Neural crest cell (in vitro differentiated cells): ENCODE results near the gene MAP2K6. TPM values are rescaled to one million over a fixed set of nuclear protein-coding genes. Genes with fewer than 3 reads are reported as not detected.

Experiments used
- DNase-seq: peaks from one replicate; pipeline ENCODE4 v3.0.0; 2021; ENCODE audit warnings: low read depth, mixed read lengths, low spot score
- H3K27ac Mint-ChIP-seq: one replicate; pipeline ENCODE4 v1.8.0; 2021; ENCODE audit warnings: mild to moderate bottlenecking, mixed read lengths; ENCODE audit not compliant: unreplicated experiment
- H3K27me3 Mint-ChIP-seq: 2 replicates; pipeline ENCODE4 v1.8.0; 2021; ENCODE audit warnings: low read depth, mild to moderate bottlenecking, mixed read lengths
- H3K36me3 Mint-ChIP-seq: 2 replicates; pipeline ENCODE4 v1.8.0; 2021; ENCODE audit warnings: low read depth, mild to moderate bottlenecking, mixed read lengths
- H3K4me1 Mint-ChIP-seq: 2 replicates; pipeline ENCODE4 v1.8.0; 2021; ENCODE audit warnings: mixed read lengths
- H3K4me3 Mint-ChIP-seq: one replicate; pipeline ENCODE4 v1.8.0; 2021; ENCODE audit warnings: mild to moderate bottlenecking, mixed read lengths
- H3K9me3 Mint-ChIP-seq: 2 replicates; pipeline ENCODE4 v1.8.0; 2021; ENCODE audit warnings: mixed read lengths
- CTCF ChIP-seq: fragments of 200-600 bp; sonication (generic); conservative IDR thresholded peaks from 2 replicates; pipeline ENCODE4 v1.5.0; 2021; ENCODE audit warnings: antibody characterized with exemption, mild to moderate bottlenecking
- total RNA-seq: library from RNA; stranded (reverse); gene quantifications from 2 replicates; pipeline ENCODE4 v1.2.1, GENCODE V29; 2021

Gene MAP2K6
- total RNA-seq, 1 donor from 2014 or later: 45.4 TPM

DNA sequence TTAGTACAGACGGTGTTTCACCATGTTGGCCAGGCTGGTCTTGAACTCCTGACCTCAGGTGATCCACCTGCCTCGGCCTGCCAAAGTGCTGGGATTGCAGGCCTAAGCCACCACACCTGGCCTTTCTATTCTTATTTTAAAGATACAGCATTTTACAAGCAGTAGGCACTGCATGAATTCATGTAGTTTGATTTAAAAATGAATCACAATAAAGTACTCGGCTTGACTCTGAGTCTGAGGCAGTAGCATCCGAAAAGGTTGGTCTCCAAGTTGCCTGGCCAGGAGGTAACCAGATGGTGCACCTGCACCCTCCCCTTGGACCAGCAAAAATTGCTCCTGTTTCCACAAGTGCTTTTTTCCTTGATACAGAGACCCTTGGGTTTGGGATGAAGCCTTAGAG lies 35.6 kb downstream of the MAP2K6 start:
- H3K4me1 Mint-ChIP-seq: peaks cover 40% of the 10 kb centered on the region
- no peak for DNase-seq
- no peak overlapping the region for H3K27ac Mint-ChIP-seq
- peaks cover 6% of the 10 kb centered on the region for H3K36me3 Mint-ChIP-seq
- no peak for TF ChIP-seq CTCF
- H3K27me3 Mint-ChIP-seq: no peaks in the 10 kb centered on the region
- H3K9me3 Mint-ChIP-seq: no peaks in the 10 kb centered on the region
- no peak overlapping the region for H3K4me3 Mint-ChIP-seq

GRCh38 chr17:69450918-69451317 lies 36.4 kb downstream of the MAP2K6 start:
- H3K9me3 Mint-ChIP-seq: no peaks in the 10 kb centered on the region
- H3K4me3 Mint-ChIP-seq: no peak overlapping the region
- peak overlapping the region; percentile 30 for H3K27ac Mint-ChIP-seq
- peaks cover 6% of the 10 kb centered on the region for H3K36me3 Mint-ChIP-seq
- no peak for TF ChIP-seq CTCF
- no peaks in the 10 kb centered on the region for H3K27me3 Mint-ChIP-seq
- H3K4me1 Mint-ChIP-seq: peaks cover 40% of the 10 kb centered on the region
- no peak for DNase-seq

DNA sequence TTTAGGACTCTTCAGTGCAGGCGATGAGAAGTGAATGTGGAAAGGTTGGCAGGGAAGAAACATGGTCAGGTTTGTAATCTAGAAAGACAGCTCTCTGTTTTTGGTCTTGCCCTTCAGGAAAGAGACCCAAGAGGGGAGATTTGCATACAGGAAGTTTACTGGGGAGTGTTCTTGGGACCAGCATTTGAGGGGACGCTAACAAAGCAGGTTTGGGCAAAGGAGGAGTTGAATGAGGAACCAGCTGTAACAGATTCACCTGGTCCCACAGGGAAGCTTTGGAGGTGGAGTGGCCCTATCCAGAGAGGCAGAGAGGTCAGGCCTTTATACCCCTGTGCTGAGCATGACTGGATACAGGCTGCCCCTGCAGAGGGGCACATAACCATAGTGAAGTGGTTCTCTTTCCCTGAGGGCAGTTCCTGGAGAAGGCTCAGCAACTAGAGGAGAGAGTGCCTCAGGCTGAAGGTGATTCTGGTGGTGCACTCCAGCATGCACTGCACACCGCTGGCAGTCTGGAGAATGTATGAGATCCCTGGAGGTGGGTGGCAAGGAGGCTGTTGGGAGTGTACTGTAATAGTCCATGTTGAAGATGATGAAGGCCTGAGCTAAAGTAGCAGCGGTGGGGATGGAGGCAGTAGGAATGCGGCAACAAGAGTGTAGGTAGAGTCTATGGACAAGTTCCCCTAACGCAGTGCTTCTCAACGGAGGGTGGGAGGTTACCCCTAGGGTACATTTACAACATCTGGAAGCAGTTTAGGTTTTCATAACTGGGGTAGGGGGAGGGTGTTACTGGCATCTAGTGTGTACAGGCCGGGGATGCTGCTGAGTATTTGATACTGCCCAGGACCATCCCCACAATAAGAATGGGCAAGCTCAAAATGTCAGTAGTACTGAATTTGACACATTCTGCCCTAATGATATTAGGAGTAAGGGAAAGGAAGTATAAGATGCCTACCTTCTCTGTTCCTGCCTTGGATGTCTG lies 37.2 kb downstream of the MAP2K6 start:
- Mint-ChIP-seq H3K27me3 (no peaks in the 10 kb centered on the region), H3K27ac (no peak overlapping the region), H3K4me3 (no peak overlapping the region), H3K36me3 (peaks cover 6% of the 10 kb centered on the region), H3K9me3 (no peaks in the 10 kb centered on the region), H3K4me1 (peaks cover 40% of the 10 kb centered on the region)
- TF ChIP-seq CTCF: no peak
- DNase-seq: no peak

GRCh38 chr17:69452664-69453260 lies 38.3 kb downstream of the MAP2K6 start:
- Mint-ChIP-seq H3K9me3 (no peaks in the 10 kb centered on the region), H3K4me1 (peaks cover 35% of the 10 kb centered on the region), H3K36me3 (peaks cover 4% of the 10 kb centered on the region), H3K27me3 (no peaks in the 10 kb centered on the region), H3K27ac (no peak overlapping the region), H3K4me3 (no peak overlapping the region)
- DNase-seq: no peak
- TF ChIP-seq CTCF: no peak

- DNase-seq: no peak
- H3K9me3 Mint-ChIP-seq: no peaks in the 10 kb centered on the region
- no peak overlapping the region for H3K27ac Mint-ChIP-seq
- no peaks in the 10 kb centered on the region for H3K27me3 Mint-ChIP-seq
- H3K4me3 Mint-ChIP-seq: no peak overlapping the region
- peaks cover 3% of the 10 kb centered on the region for H3K36me3 Mint-ChIP-seq
- no peak for TF ChIP-seq CTCF
- peaks cover 22% of the 10 kb centered on the region for H3K4me1 Mint-ChIP-seq
Observed at GRCh38 chr17:69454051-69454450, 39.6 kb downstream of the MAP2K6 start.
